ENCODE measurements around the gene MGMT.

MGMT gene

DNA sequence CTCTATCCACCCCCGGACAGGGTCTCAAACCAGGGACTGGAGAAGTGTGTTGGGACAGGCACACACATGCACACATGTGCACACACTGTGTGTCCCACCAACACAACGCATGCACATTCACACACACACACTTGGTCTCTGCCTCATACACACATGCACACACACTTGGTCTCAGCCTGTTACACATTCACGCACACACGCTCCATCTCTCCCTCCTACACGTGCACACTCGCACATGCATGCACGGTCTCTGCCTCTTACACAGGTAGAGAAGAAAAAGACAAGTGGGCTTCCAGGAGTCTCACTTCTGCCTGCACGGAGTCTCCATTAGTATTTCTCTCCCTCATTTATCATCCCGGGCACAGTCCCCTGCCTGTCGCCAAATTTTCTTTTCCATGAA lies 325.8 kb downstream of the MGMT start:
- DNase-seq (ENCODE audit: low spot score): no peak
- TF ChIP-seq, protein P1, sequence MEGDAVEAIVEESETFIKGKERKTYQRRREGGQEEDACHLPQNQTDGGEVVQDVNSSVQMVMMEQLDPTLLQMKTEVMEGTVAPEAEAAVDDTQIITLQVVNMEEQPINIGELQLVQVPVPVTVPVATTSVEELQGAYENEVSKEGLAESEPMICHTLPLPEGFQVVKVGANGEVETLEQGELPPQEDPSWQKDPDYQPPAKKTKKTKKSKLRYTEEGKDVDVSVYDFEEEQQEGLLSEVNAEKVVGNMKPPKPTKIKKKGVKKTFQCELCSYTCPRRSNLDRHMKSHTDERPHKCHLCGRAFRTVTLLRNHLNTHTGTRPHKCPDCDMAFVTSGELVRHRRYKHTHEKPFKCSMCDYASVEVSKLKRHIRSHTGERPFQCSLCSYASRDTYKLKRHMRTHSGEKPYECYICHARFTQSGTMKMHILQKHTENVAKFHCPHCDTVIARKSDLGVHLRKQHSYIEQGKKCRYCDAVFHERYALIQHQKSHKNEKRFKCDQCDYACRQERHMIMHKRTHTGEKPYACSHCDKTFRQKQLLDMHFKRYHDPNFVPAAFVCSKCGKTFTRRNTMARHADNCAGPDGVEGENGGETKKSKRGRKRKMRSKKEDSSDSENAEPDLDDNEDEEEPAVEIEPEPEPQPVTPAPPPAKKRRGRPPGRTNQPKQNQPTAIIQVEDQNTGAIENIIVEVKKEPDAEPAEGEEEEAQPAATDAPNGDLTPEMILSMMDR (IDR thresholded peaks at IDR 0.05; ENCODE audit: extremely low read depth, missing control alignments): no peak

DNA sequence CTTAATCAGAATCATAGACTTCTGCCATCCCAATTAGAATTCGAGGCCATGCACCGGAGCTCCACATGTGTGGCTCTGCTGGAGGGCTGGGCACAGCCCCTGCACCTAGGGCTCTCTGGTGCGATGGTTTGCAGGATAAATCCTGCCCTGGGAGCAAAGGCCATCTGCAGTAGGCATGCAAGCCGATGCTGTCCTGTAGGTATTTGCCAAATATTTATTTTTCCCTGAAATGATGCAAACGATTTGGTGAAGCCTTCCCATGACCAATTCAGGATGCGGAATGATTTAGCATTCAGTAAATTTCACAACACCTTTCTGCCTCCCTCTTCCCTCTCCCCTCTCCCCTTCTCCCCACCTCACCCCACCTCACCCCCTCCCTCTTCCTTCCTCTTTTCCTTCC lies 326.4 kb downstream of the MGMT start:
- DNase-seq (ENCODE audit: low spot score): no peak
- TF ChIP-seq, protein P1 (IDR thresholded peaks at IDR 0.05; ENCODE audit: extremely low read depth, missing control alignments): no peak

DNA sequence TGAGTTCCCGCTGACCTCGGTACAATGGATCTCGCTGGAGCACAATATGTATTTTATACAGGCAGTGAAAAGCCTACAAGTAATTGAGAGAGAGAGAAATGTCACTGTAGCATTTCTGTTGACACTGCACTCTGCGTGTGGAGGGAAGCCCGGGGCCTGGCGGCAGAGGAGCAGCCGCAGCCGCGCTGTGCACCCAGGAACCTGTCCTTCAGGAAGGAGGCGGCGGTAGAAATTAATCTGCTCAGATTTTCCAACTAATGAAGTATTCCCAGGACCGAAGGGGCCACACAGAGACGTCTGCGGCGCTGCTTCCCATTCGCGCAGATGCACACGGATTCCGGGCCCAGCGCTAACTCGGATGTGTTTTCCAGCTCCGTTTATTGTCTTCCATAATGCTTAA lies 327.0 kb downstream of the MGMT start:
- TF ChIP-seq, protein P1 (IDR thresholded peaks at IDR 0.05; ENCODE audit: extremely low read depth, missing control alignments): no peak
- no peak for DNase-seq (ENCODE audit: low spot score)

DNA sequence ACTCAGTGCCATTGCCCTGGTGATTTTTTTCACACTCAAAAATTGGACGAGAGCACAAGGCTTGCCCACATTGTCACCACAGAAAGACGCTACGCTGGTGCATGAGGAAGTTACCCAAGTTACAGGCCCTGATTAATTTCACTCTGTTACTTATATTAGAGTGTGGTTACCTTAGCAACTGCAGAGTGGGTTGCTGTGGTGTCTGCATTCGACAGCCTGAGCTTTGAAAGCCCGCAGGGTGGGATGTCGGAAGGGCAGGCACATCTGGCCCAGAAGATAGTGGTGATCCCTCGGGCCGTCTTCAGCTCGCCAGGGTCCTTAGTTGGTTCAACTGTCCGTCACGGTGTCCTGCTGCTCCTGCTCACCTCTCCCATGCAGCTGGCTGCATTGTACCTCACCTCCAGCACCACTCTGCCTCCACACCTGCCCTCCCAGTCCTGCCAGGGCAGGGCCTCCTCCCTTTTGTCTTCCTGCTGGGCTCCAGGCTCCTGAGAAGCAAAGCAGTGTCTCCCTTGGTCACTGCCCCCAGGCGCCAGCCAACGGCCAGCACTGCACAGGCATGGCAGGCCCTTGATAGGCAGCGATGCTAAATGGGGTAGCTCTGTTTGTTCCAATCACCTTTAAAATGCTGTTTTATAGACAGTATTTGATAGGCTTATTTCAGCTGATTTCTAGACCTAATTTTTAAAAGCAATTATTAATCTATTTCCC lies 329.8 kb downstream of the MGMT start:
- DNase-seq (ENCODE audit: low spot score): no peak
- TF ChIP-seq, protein P1 (IDR thresholded peaks at IDR 0.05; ENCODE audit: extremely low read depth, missing control alignments): no peak

DNA sequence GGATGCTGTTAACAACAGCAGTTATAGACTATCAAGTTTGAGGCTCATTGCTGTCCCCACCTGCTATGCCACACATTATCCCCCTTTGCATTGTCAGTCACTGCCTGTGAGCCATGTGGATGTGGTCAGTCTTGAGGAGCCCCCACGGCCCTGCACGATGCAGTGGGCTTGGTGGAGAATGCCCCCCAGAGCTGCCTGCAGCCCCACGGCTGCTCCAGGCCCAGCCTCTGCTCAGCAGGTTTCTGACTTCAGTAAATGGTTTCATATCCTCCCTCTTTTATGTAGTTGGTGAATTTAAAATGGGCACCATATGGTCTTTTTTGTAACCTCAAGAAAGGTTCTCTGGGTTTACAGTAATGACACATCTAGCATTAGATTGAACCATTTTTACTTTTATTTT lies 332.9 kb downstream of the MGMT start:
- no peak for DNase-seq (ENCODE audit: low spot score)
- TF ChIP-seq, protein P1 (IDR thresholded peaks at IDR 0.05; ENCODE audit: extremely low read depth, missing control alignments): no peak

DNA sequence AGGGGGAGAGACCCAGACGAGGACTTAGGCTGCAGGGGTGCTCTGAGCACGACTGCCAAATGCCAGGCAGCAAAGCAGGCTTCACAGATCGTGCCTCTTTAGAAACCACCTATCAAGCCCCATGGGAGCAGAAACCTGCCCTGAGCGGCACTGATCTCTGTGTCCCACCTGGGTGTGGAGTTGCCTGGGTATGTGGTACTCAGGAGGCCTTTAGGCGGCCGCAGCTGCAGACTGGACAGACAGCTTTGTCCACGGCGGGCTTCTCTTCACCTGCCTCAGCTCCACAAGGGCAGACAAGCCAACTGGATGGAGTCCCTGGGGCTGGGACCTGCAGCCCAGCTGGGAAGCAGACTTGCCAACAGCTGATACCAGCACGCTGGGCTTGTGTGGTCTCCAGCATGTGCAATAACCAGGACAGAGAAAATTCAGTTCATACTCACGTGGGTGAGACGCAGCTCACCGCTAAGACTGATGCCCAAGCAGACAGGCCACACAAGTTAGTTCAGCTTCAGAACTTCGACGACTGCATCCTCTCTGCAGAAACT lies 333.8 kb downstream of the MGMT start:
- no peak for DNase-seq (ENCODE audit: low spot score)
- TF ChIP-seq, protein P1 (IDR thresholded peaks at IDR 0.05; ENCODE audit: extremely low read depth, missing control alignments): no peak

DNA sequence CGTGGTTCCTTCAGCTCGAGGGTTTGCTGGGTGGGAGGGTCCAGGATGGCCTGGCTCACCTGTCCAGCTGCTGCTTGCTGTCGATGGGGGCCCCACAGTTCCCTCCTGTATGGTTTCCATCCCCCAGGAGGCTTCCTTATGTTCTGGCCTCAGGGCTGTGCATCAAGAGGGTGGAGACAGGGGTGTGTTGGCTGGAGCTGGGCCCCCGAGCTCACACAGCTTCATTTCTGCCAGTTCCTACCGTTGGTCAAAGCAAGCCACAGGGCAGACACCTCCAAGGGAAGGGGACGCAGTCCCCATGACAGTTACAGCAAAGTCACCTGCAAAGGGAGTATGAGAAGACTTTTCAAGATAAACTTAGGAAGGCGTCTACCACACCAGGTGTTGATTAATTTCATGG lies 340.2 kb downstream of the MGMT start:
- TF ChIP-seq, protein P1 (IDR thresholded peaks at IDR 0.05; ENCODE audit: extremely low read depth, missing control alignments): no peak
- DNase-seq (ENCODE audit: low spot score): no peak

Data from GM20000 (cell line).